ENCODE measurements around the gene SERINC5. TPM values are rescaled to one million over a fixed set of nuclear protein-coding genes. Genes with fewer than 3 reads are reported as not detected.

SERINC5 gene
- total and polyA plus RNA-seq, 2 of the 4 experiments (the other 2 are of a cell fraction): 5.0 to 8.1 TPM

GRCh38 chr5:80140496-80140895 lies 115.4 kb downstream of the SERINC5 start:
- Histone ChIP-seq H2BK20ac (ENCODE audit: low read depth, low read length) (no peak overlapping the region), H3K23ac (ENCODE audit: low read depth, low read length) (no peak overlapping the region), H3K4me3 (ENCODE audit: insufficient read depth, low read depth, low read length) (no peak overlapping the region), H4K20me1 (ENCODE audit: insufficient read depth, low read length) (no peaks in the 10 kb centered on the region), H3K27ac (ENCODE audit: insufficient read depth, low read length) (no peak overlapping the region), H4K91ac (ENCODE audit: insufficient read depth, low read depth, low read length) (no peak overlapping the region), H3K79me1 (ENCODE audit: low read depth in 1 of 2, low read length in 2 of 2) (no peaks in the 10 kb centered on the region), H3K4ac (ENCODE audit: low read depth, low read length) (no peak overlapping the region), H4K8ac (ENCODE audit: low read depth in 2 of 2, low read length in 2 of 2) (no peak overlapping the region), H2AK9ac (replicated peaks; ENCODE audit: low read depth, low read length, poor library complexity) (no peak overlapping the region), H3K56ac (ENCODE audit: extremely low read depth, insufficient read depth, low read length) (no peak overlapping the region), H3K18ac (ENCODE audit: low read depth, low read length) (no peak overlapping the region), H2BK5ac (ENCODE audit: low read depth, low read length, poor library complexity, severe bottlenecking) (no peak overlapping the region), H3K9me1 (ENCODE audit: insufficient read depth, low read length) (no peaks in the 10 kb centered on the region), H3K4me2 (ENCODE audit: low read depth, low read length) (no peak overlapping the region), H3K14ac (replicated peaks; ENCODE audit: low read depth, low read length) (no peak overlapping the region), H3K9me3 (ENCODE audit: control insufficient read depth, insufficient read depth, low read length) (no peaks in the 10 kb centered on the region), H4K5ac (ENCODE audit: low read depth, low read length) (no peak overlapping the region), H3K4me1 (ENCODE audit: control insufficient read depth, insufficient read depth, low read length) (no peaks in the 10 kb centered on the region), H2AFZ (replicated peaks; ENCODE audit: low read length, poor library complexity) (no peak overlapping the region), H2BK15ac (ENCODE audit: low read depth, low read length) (no peak overlapping the region), H3K36me3 (ENCODE audit: control insufficient read depth, insufficient read depth, low read length) (0 out of 2 replicates have a peak, but pooled peaks cover 2% of the 10 kb centered on the region), H2AK5ac (ENCODE audit: low read depth, low read length) (no peak overlapping the region), H3K27me3 (ENCODE audit: control insufficient read depth, insufficient read depth, low read length) (no peaks in the 10 kb centered on the region), H2BK120ac (ENCODE audit: low read depth, low read length) (no peak overlapping the region), H3K9ac (ENCODE audit: low read depth, low read length) (no peak overlapping the region)
- TF ChIP-seq RCOR1 (IDR thresholded peaks at IDR 0.05; ENCODE audit: insufficient replicate concordance, low read length) (no peak), CEBPB (IDR thresholded peaks at IDR 0.05; ENCODE audit: low read depth, low read length) (no peak), BHLHE40 (IDR thresholded peaks at IDR 0.05; ENCODE audit: low read depth, low read length) (no peak), RFX5 (IDR thresholded peaks at IDR 0.05; ENCODE audit: low read depth, low read length) (no peak), RAD21 (IDR thresholded peaks at IDR 0.05; ENCODE audit: low read length) (no peak), SMC3 (IDR thresholded peaks at IDR 0.05; ENCODE audit: low read depth, low read length) (no peak), MAZ (IDR thresholded peaks at IDR 0.05; ENCODE audit: borderline replicate concordance, low read depth, low read length) (no peak), ELK1 (IDR thresholded peaks at IDR 0.05; ENCODE audit: borderline replicate concordance, low read depth, low read length) (no peak)
- DNase-seq: no peak
- dilution Hi-C loops (cut with HindIII; ENCODE audit: low sequenced_read_pairs, unreplicated experiment): no loop called here
- ChIA-PET POLR2A (ENCODE audit: unreplicated experiment) (no interaction called here), CTCF (no interaction called here)
- no CpG with 5 or more reads among the region's 3 CpGs for WGBS, 2 experiments (ENCODE audit: extremely low coverage in 2 of 2, insufficient read length in 1 of 2)
- in situ Hi-C loops (cut with MboI; ENCODE audit: low sequenced_read_pairs): no loop called here
- no TSS peak for BruUV-seq (replicated peaks)
- no peak for ATAC-seq (ENCODE audit: low read depth)
- intact Hi-C loops (cut with micrococcal nuclease): no loop called here
